HEK293T (cell line): ENCODE measurements around the gene POLR1G.
"Not testable (repeated sequence)": the region's sequence is repeated elsewhere in the genome, so short reads cannot be mapped to it uniquely, and the experiment has no call there.

Experiments used
- CTCF ChIA-PET: fragments of 350-600 bp; formaldehyde crosslinking; extraction: SDS; loops from one replicate; lab custom pipeline; 2021; ENCODE audit warnings: antibody characterized with exemption, inconsistent platforms; lab: Yijun Ruan, JAX
- POLR2A ChIA-PET: fragments of 350-600 bp; formaldehyde crosslinking; extraction: SDS; loops from one replicate; lab custom pipeline; 2020; ENCODE audit warnings: antibody characterized with exemption, inconsistent platforms; lab: Yijun Ruan, JAX
- DNase-seq: peaks from one replicate; pipeline ENCODE4 v3.0.0; 2012; ENCODE audit warnings: mixed read lengths; ENCODE audit errors: extremely low spot score
- ARNT ChIP-seq: fragments of 450-650 bp; IDR thresholded peaks from 2 replicates; pipeline ENCODE4 v1.6.1; 2017; ENCODE audit warnings: mild to moderate bottlenecking
- BHLHE40 ChIP-seq: fragments of 450-650 bp; IDR thresholded peaks from 2 replicates; pipeline ENCODE4 v1.6.1; 2016; ENCODE audit warnings: mild to moderate bottlenecking, moderate library complexity, borderline replicate concordance
- CTBP1 ChIP-seq: fragments of 450-650 bp; IDR thresholded peaks from 2 replicates; pipeline ENCODE4 v1.6.1; 2016; ENCODE audit warnings: borderline replicate concordance
- ELF4 ChIP-seq: fragments of 450-650 bp; IDR thresholded peaks from 2 replicates; pipeline ENCODE4 v1.6.1; 2017; ENCODE audit warnings: antibody characterized with exemption
- FOXA1 ChIP-seq: fragments of 450-650 bp; IDR thresholded peaks from 2 replicates; pipeline ENCODE4 v1.6.1; 2016; ENCODE audit warnings: mild to moderate bottlenecking
- FOXK2 ChIP-seq: fragments of 450-650 bp; IDR thresholded peaks from 2 replicates; pipeline ENCODE4 v1.6.1; 2016; ENCODE audit warnings: mild to moderate bottlenecking
- FOXM1 ChIP-seq: fragments of 450-650 bp; IDR thresholded peaks from 2 replicates; pipeline ENCODE4 v1.6.1; 2017; ENCODE audit warnings: mild to moderate bottlenecking, borderline replicate concordance
- HDGF ChIP-seq: fragments of 450-650 bp; IDR thresholded peaks from 2 replicates; pipeline ENCODE4 v1.6.1; 2017; ENCODE audit warnings: antibody characterized with exemption, borderline replicate concordance
- L3MBTL2 ChIP-seq: fragments of 450-650 bp; conservative IDR thresholded peaks from 2 replicates; pipeline ENCODE4 v1.6.1; 2016; ENCODE audit warnings: mild to moderate bottlenecking
- LEF1 ChIP-seq: fragments of 450-650 bp; IDR thresholded peaks from 2 replicates; pipeline ENCODE4 v1.6.1; 2017; ENCODE audit warnings: mild to moderate bottlenecking, borderline replicate concordance
- NFRKB ChIP-seq: fragments of 450-650 bp; IDR thresholded peaks from 2 replicates; pipeline ENCODE4 v1.6.1; 2016; ENCODE audit warnings: mild to moderate bottlenecking, moderate library complexity
- PKNOX1 ChIP-seq: fragments of 450-650 bp; IDR thresholded peaks from 2 replicates; pipeline ENCODE4 v1.6.1; 2016
- SP1 ChIP-seq: fragments of 450-650 bp; IDR thresholded peaks from 2 replicates; pipeline ENCODE4 v1.6.1; 2017
- SUZ12 ChIP-seq: fragments of 450-650 bp; IDR thresholded peaks from 2 replicates; pipeline ENCODE4 v1.6.1; 2016; ENCODE audit warnings: mild to moderate bottlenecking
- TARDBP ChIP-seq: fragments of 450-650 bp; IDR thresholded peaks from 2 replicates; pipeline ENCODE4 v1.6.1; 2016
- ZNF384 ChIP-seq: fragments of 450-650 bp; IDR thresholded peaks from 2 replicates; pipeline ENCODE4 v1.6.1; 2016

The POLR1G gene

GRCh38 chr19:45405435-45406225 is 814 bp upstream of the POLR1G start:
- TF ChIP-seq ELF4 (no peak; the same call in 1 of the 2 replicates), SP1 (no peak), L3MBTL2 (peak; percentile 85), LEF1 (0 out of 2 replicates have a peak, but pooled peaks have one; percentile 55), FOXA1 (no peak), TARDBP (peak; percentile 98), CTBP1 (no peak), NFRKB (no peak), PKNOX1 (no peak; the same call in 1 of the 2 replicates), ARNT (no peak), BHLHE40 (no peak), FOXM1 (no peak), SUZ12 (no peak), ZNF384 (no peak), FOXK2 (no peak), HDGF (no peak)
- DNase-seq: peak; percentile 87
- CTCF ChIA-PET: interaction anchor here (1.5 to 1.6 kb wide), 2 partner anchors 34 to 73 kb away, joined by 3 to 6 read pairs; no protein-coding TSS in a partner anchor
- POLR2A ChIA-PET: interaction anchor here (1.0 to 2.0 kb wide), 15 partner anchors 16 to 236 kb away, joined by 3 to 14 read pairs (median 5); partner anchors contain the start of genes ERCC1 and RTN2

GRCh38 chr19:45407091-45407375 is 589 bp downstream of the POLR1G start:
- POLR2A ChIA-PET: interaction anchor here (0.7 to 1.3 kb wide), 2 partner anchors 72 to 285 kb away, joined by 3 to 5 read pairs; partner anchors contain the start of gene QPCTL
- CTCF ChIA-PET: no interaction called here
- TF ChIP-seq NFRKB (no peak), PKNOX1 (no peak), BHLHE40 (no peak), FOXA1 (no peak), ARNT (no peak), ELF4 (no peak), SP1 (no peak), L3MBTL2 (no peak), ZNF384 (no peak), TARDBP (no peak), LEF1 (no peak), HDGF (no peak), FOXK2 (no peak), SUZ12 (no peak), CTBP1 (no peak)
- no peak for DNase-seq

GRCh38 chr19:45407585-45407984 is 1.1 kb downstream of the POLR1G start:
- DNase-seq, CTCF ChIA-PET: not testable (repeated sequence)
- POLR2A ChIA-PET: interaction anchor here (0.7 to 1.3 kb wide), 2 partner anchors 71 to 285 kb away, joined by 3 to 5 read pairs; partner anchors contain the start of gene QPCTL

GRCh38 chr19:45408121-45408520 is 1.7 kb downstream of the POLR1G start:
- ChIA-PET POLR2A (no interaction called here), CTCF (no interaction called here)
- TF ChIP-seq FOXA1 (no peak), BHLHE40 (no peak), NFRKB (no peak), CTBP1 (no peak), SP1 (no peak), TARDBP (no peak), FOXM1 (no peak), LEF1 (no peak), HDGF (no peak), L3MBTL2 (no peak), SUZ12 (no peak), FOXK2 (no peak), ELF4 (no peak), PKNOX1 (no peak), ARNT (no peak), ZNF384 (no peak)

GRCh38 chr19:45408830-45409556 is 2.5 kb downstream of the POLR1G start:
- ChIA-PET CTCF (no interaction called here), POLR2A (interaction anchor here (0.9 to 1.0 kb wide), 2 partner anchors 39 to 65 kb away, joined by 3 to 6 read pairs; no protein-coding TSS in a partner anchor)
- DNase-seq: no peak
- no peak for TF ChIP-seq ELF4

More at GRCh38 chr19:45408121-45408520, 1.7 kb downstream of the POLR1G start:
- no peak for DNase-seq

GRCh38 chr19:45409557-45409920 is 3.1 kb downstream of the POLR1G start:
- POLR2A ChIA-PET: interaction anchor here (0.9 to 1.0 kb wide), 2 partner anchors 40 to 65 kb away, joined by 3 to 6 read pairs; no protein-coding TSS in a partner anchor
- TF ChIP-seq SP1 (no peak), FOXK2 (no peak), CTBP1 (no peak), PKNOX1 (no peak), FOXM1 (no peak), TARDBP (no peak), ZNF384 (no peak), HDGF (no peak)
- CTCF ChIA-PET: no interaction called here
- no peak for DNase-seq

- CTCF ChIA-PET, DNase-seq: not testable (repeated sequence)
- POLR2A ChIA-PET: interaction anchor here (0.9 kb wide), 1 partner anchor 66 kb away, joined by 3 read pairs; no protein-coding TSS in a partner anchor
Measured at GRCh38 chr19:45410330-45410729, 3.9 kb downstream of the POLR1G start.
